NT2/D1 (cell line): ENCODE results near the gene PHLPP1.

Source experiments
- DNase-seq: peaks from one replicate; pipeline ENCODE4 v3.0.0-alpha.2; 2011; ENCODE audit warnings: low read depth, low spot score
- H3K27me3 ChIP-seq: 2 replicates; pipeline ENCODE4 v1.6.0; 2011; ENCODE audit warnings: mild to moderate bottlenecking; ENCODE audit not compliant: insufficient read length, insufficient read depth
- H3K36me3 ChIP-seq: 2 replicates; pipeline ENCODE4 v1.6.1; 2011; ENCODE audit warnings: mild to moderate bottlenecking, low read length, mixed read lengths; ENCODE audit not compliant: insufficient read depth, insufficient read length
- H3K4me1 ChIP-seq: 2 replicates; pipeline ENCODE4 v1.5.1; 2011; ENCODE audit not compliant: insufficient read depth, insufficient read length
- H3K4me3 ChIP-seq: 2 replicates; pipeline ENCODE4 v1.5.1; 2011; ENCODE audit warnings: low read depth; ENCODE audit not compliant: insufficient read length
- H3K9ac ChIP-seq: 2 replicates; pipeline ENCODE4 v1.6.0; 2011; ENCODE audit warnings: low read depth; ENCODE audit not compliant: insufficient read length
- H3K9me3 ChIP-seq: 2 replicates; pipeline ENCODE4 v1.5.1; 2011; ENCODE audit warnings: mild to moderate bottlenecking, low read length; ENCODE audit not compliant: insufficient read depth
- SUZ12 ChIP-seq: IDR thresholded peaks from 2 replicates; pipeline ENCODE4 v1.6.1; 2011; ENCODE audit not compliant: insufficient read length, insufficient read depth; ENCODE audit errors: extremely low read depth
- YY1 ChIP-seq: IDR thresholded peaks from 2 replicates; pipeline ENCODE4 v1.6.1; 2011; ENCODE audit not compliant: insufficient read length, insufficient read depth
- ZNF274 ChIP-seq: IDR thresholded peaks from 2 replicates; pipeline ENCODE4 v1.6.1; 2011; ENCODE audit warnings: mild to moderate bottlenecking, low read depth, low read length

PHLPP1 gene

GRCh38 chr18:62986490-62986889 lies 271.1 kb downstream of the PHLPP1 start:
- no peaks in the 10 kb centered on the region for H3K9me3 ChIP-seq
- H3K36me3 ChIP-seq = no peaks in the 10 kb centered on the region
- no peak for TF ChIP-seq SUZ12
- TF ChIP-seq ZNF274 = no peak
- TF ChIP-seq YY1 = no peak
- no peaks in the 10 kb centered on the region for H3K4me1 ChIP-seq
- no peak overlapping the region for H3K9ac ChIP-seq
- no peak for DNase-seq
- H3K27me3 ChIP-seq = no peaks in the 10 kb centered on the region
- no peak overlapping the region for H3K4me3 ChIP-seq

- Histone ChIP-seq H3K27me3 (no peaks in the 10 kb centered on the region), H3K9me3 (no peaks in the 10 kb centered on the region; the same call in 1 of the 2 replicates), H3K4me3 (no peak overlapping the region), H3K9ac (no peak overlapping the region), H3K4me1 (no peaks in the 10 kb centered on the region), H3K36me3 (no peaks in the 10 kb centered on the region)
- TF ChIP-seq YY1 = no peak
- no peak for TF ChIP-seq ZNF274
- TF ChIP-seq SUZ12 = no peak
- no peak for DNase-seq
Observed at GRCh38 chr18:62987055-62987830, 271.9 kb downstream of the PHLPP1 start.

GRCh38 chr18:62987859-62988258 lies 272.5 kb downstream of the PHLPP1 start:
- TF ChIP-seq YY1 (no peak), ZNF274 (no peak), SUZ12 (no peak)
- no peak for DNase-seq
- no peaks in the 10 kb centered on the region for H3K4me1 ChIP-seq
- H3K4me3 ChIP-seq = no peak overlapping the region
- no peaks in the 10 kb centered on the region for H3K36me3 ChIP-seq
- H3K27me3 ChIP-seq = no peaks in the 10 kb centered on the region
- no peak overlapping the region for H3K9ac ChIP-seq
- H3K9me3 ChIP-seq = no peaks in the 10 kb centered on the region; the same call in 1 of the 2 replicates

- TF ChIP-seq YY1 (no peak), SUZ12 (no peak), ZNF274 (no peak)
- Histone ChIP-seq H3K4me3 (no peak overlapping the region), H3K4me1 (no peaks in the 10 kb centered on the region), H3K9ac (no peak overlapping the region), H3K9me3 (no peaks in the 10 kb centered on the region; the same call in 1 of the 2 replicates), H3K36me3 (no peaks in the 10 kb centered on the region), H3K27me3 (no peaks in the 10 kb centered on the region)
- no peak for DNase-seq
Observed at GRCh38 chr18:62988471-62988870, 273.1 kb downstream of the PHLPP1 start.

GRCh38 chr18:62989195-62989594 lies 273.9 kb downstream of the PHLPP1 start:
- Histone ChIP-seq H3K4me1 (no peaks in the 10 kb centered on the region), H3K4me3 (no peak overlapping the region), H3K36me3 (no peaks in the 10 kb centered on the region), H3K9me3 (no peaks in the 10 kb centered on the region; the same call in 1 of the 2 replicates), H3K9ac (no peak overlapping the region), H3K27me3 (no peaks in the 10 kb centered on the region)
- DNase-seq = no peak
- no peak for TF ChIP-seq SUZ12
- TF ChIP-seq YY1 = no peak
- TF ChIP-seq ZNF274 = no peak

- Histone ChIP-seq H3K4me3 (no peak overlapping the region), H3K9me3 (no peaks in the 10 kb centered on the region; the same call in 1 of the 2 replicates)
- TF ChIP-seq YY1 (no peak), SUZ12 (no peak), ZNF274 (no peak)
Observed at GRCh38 chr18:62990653-62991052, 275.3 kb downstream of the PHLPP1 start.

GRCh38 chr18:62991389-62991788 lies 276.0 kb downstream of the PHLPP1 start:
- Histone ChIP-seq H3K4me3 (no peak overlapping the region), H3K27me3 (no peaks in the 10 kb centered on the region), H3K4me1 (no peaks in the 10 kb centered on the region), H3K9me3 (no peaks in the 10 kb centered on the region; the same call in 1 of the 2 replicates), H3K9ac (no peak overlapping the region), H3K36me3 (no peaks in the 10 kb centered on the region)
- TF ChIP-seq YY1 = no peak
- no peak for TF ChIP-seq SUZ12
- no peak for TF ChIP-seq ZNF274
- no peak for DNase-seq

More at GRCh38 chr18:62990653-62991052, 275.3 kb downstream of the PHLPP1 start:
- no peak for DNase-seq
- Histone ChIP-seq H3K9ac (no peak overlapping the region), H3K36me3 (no peaks in the 10 kb centered on the region), H3K27me3 (no peaks in the 10 kb centered on the region), H3K4me1 (no peaks in the 10 kb centered on the region)
